Epidermal melanocyte (primary cell): ENCODE results near the gene SLC25A26.
"Not testable (repeated sequence)": the region's sequence is repeated elsewhere in the genome, so short reads cannot be mapped to it uniquely, and the experiment has no call there.

ENCODE experiments used
- DNase-seq: peaks from one replicate; pipeline ENCODE4 v3.0.0; 2011; ENCODE audit warnings: low spot score; ENCODE audit not compliant: insufficient read length

SLC25A26 gene

DNA sequence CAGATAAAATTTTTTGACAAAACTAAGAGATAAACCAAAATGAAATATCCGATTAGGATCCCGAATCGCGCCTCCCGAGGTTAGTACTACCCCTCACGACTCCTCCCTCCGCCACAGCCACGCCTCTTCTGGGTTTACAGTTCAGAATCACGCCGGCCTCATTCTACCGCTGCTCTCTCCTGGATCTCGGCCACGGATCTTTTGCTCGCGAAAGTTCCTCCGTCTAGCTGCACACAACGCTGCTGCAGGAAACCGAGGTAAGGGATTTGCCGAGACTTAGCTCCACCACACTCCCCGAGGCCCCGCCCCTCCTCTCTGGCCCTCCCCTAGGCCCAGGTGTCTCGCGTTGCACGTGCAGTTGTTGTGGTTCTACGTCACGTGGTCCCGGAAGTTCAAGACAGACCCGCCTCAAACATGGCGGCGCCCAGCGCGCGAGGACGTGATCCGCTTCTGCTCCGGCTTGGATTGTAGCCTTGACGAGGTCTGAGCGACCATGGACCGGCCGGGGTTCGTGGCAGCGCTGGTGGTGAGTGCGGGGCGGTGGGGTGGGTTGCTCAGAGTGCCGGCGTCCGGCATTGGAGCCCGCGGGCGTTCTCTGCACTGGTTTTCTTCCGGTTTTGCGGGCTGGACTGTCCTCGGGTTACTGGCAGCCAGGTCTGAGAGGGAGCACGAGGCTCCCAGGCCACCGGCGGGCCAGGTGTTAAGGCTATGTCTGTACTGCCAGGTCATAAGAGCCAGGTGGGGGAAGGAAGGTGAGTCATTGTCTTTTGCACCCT, at the start of gene SLC25A26:
SLC25A26 (plus strand) TSS at position 400 of the 776 bp plus-strand sequence; CDS start at position 494, 94 bp downstream.
- peak; percentile 75 for DNase-seq

- DNase-seq = no peak
Observed at GRCh38 chr3:66172394-66172793, 48.4 kb upstream of the SLC25A26 start.

DNA sequence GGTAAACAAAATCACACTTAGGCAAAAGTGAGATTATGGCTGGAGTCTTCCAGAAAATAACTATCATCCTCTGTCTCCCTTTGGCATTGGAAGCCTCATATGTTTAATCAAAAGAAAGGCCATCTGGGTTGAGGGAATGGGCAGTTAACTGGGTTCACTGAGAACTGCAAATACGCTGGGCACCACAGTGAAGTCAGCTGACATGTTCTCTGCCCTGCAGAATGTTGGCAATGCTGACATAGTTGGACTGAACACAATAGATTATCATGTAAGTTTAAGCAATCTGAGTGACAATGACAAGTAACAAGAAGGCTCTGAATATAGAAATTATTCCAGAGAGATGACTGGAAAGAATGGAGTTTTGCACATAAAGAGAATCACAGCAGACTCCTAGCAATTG, 43.8 kb upstream of the SLC25A26 start:
- DNase-seq = no peak

DNA sequence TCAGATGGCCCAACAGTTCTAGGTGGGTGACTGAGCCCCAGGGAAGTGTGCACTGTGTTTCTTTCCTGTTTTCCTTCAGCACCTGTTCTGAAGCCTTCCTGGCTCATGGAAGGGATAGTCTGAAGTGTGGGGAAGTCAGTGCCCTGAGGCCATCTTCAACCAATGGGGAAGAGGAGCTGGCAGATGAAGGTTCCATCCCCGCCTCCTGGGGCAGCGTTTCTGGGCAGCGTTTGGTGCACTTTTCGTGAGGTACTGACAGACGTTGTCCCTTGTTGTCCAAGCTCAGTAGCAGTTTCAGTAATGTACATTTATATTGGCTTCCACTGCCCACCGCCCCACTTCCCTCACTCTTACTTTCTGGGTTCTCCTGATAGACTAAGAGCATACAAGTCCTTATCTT, 42.6 kb upstream of the SLC25A26 start:
- no peak for DNase-seq

- DNase-seq = no peak
Observed at GRCh38 chr3:66179793-66180192, 41.0 kb upstream of the SLC25A26 start.

- DNase-seq = no peak
Observed at GRCh38 chr3:66181764-66182163, 39.0 kb upstream of the SLC25A26 start.

DNA sequence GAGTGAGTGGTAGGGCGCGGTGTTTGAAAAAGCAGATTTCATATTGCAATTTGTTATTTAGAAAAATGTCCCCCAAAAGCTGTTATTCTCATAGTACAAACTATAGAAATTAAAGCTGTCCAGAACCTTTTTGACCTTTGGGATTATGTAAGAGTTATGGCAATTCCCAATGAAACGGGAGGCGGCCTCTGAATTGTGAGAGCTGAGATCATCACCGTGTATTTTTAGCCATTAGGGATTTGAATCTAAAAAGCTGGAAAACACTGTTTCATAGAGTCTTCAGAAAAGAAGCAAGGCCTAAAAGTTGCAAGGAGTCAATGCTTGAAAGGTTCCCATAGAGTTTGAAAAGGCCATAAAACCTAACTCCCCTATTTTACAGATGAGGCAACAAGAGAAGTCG, 38.6 kb upstream of the SLC25A26 start:
- no peak for DNase-seq

DNA sequence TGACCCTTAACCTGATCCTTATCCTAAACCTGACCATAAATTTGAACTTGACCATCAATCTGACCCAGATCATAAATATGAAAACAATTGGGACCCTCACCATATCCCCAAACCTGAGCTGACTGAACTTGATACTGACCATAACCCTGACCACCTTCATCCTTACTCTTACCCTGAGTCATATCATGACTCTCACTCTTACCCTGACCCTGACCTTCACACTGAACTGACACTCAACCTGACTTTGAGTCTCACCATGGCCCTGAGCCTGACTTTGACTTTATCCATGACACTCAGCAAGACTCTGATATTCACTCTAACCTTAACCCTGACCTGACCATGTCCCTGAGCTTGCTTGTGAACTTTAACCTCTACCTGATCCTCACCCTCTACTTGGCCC, 34.3 kb upstream of the SLC25A26 start:
- DNase-seq = no peak

GRCh38 chr3:66195347-66195783, 25.4 kb upstream of the SLC25A26 start:
- no peak for DNase-seq

DNA sequence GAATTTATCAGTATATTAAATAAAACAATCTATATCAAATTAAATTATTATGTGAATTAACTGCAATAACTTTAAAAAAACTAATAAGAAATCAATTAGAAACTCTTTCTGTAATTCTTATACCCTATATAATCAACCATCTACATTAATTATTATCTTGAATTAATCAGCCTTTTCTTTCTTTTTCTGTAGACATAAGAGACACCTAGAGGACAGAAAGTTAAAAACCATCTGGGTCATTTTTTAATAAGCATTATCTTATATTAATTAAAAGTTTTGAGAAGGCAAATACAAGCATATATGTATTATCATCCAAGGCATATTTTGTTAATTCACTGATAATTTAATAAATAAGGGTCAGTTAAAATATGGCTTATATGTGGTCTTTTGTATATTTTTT, 24.2 kb upstream of the SLC25A26 start:
- no peak for DNase-seq

GRCh38 chr3:66198437-66199088, 22.2 kb upstream of the SLC25A26 start:
- no peak for DNase-seq

GRCh38 chr3:66199089-66199473, 21.7 kb upstream of the SLC25A26 start:
- DNase-seq = no peak

GRCh38 chr3:66200147-66200546, 20.7 kb upstream of the SLC25A26 start:
- DNase-seq = no peak

GRCh38 chr3:66200786-66201185, 20.0 kb upstream of the SLC25A26 start:
- peak; percentile 25 for DNase-seq

DNA sequence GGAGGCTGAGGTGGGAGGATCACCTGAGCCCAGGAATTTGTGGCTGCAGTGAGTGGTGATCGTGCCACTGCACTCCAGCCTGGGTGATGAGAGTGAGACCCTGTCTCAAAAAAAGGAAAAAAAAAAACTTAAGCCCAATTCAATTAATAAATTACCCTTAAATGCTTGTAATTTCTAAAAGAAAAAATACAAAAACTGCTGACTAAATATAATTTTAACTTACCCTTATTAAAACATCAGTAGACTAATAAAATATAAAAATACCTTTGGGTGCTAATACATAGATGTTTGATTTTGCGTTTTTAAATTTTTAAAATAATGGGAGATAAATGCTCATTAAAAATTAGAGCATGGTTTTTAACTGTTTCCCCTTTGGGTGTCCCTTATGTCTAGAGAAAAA, 17.5 kb upstream of the SLC25A26 start:
- no peak for DNase-seq

DNA sequence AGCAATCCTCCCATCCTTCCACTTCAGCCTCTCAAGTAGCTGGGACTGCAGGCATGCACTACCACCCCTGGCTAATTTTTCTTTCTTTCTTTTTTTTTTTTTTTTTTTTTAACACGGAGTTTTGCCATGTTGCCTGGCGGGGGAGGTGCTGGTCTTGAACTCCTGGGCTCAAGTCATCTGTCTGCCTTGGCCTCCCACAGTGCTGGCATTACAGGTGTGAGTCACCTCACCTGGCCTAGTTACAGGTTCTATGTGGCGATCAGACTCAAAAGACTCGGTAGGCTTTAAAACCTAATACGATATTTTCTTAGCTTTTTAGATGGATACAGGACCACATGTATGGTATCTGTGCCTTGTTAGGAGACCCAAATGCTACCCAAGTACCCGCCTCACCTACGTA, 14.0 kb upstream of the SLC25A26 start:
- DNase-seq = no peak

- DNase-seq = no peak
Observed at GRCh38 chr3:66208189-66208588, 12.6 kb upstream of the SLC25A26 start.

GRCh38 chr3:66210687-66211295, 10.0 kb upstream of the SLC25A26 start:
- no peak for DNase-seq

GRCh38 chr3:66211779-66212178, 9.0 kb upstream of the SLC25A26 start:
- DNase-seq = no peak

DNA sequence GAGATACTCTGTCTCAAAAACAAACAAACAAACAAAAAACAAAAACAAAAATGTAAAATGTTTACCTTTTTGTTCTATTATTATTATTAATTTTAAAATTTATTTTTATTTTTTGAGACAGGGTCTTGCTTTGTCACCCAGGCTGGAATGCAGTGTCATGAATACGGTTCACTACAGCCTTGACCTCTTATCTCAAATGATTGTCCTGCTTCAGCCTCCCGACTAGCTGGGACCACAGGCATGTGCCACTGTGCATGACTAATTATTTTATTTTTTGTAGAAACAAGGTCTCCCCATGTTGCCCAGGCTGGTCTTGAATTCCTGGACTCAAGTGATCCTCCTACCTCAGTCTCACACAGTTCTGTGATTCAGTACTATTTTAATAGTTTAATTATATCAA, 5.7 kb upstream of the SLC25A26 start:
- DNase-seq = no peak

DNA sequence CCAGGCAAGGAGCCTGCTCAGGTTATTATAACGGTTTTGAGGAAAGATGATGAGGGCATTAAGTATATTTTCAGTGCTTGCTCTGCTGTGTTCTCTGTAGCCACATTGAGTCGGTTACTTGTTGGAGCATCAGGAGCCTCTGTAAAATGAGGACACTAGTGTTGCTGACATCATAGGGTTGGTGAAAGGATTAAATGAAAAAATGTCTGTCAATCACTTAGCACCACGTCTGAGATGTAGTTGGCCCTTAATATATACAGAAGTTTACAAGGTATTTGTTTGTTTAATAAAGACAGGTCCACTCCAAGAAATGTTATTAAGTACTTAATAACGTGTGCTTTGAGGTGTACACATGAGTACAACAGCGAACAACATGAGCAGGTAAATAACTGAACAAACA, 735 bp upstream of the SLC25A26 start:
- no peak for DNase-seq

GRCh38 chr3:66224220-66224619, 3.4 kb downstream of the SLC25A26 start:
- no peak for DNase-seq

- DNase-seq = not testable (repeated sequence)
Observed at GRCh38 chr3:66226093-66226492, 5.3 kb downstream of the SLC25A26 start.
